Measurements from ENCODE around the gene HPCAL4. TPM values are rescaled to one million over a fixed set of nuclear protein-coding genes. Genes with fewer than 3 reads are reported as not detected.

HPCAL4 gene
- total and polyA plus RNA-seq, 2 experiments from 2014 or later, result 0.08 to 1.2 TPM

- no peak for TF ChIP-seq NANOG (IDR thresholded peaks at IDR 0.05; ENCODE audit: borderline replicate concordance)
- TF ChIP-seq REST (IDR thresholded peaks at IDR 0.05; ENCODE audit: unreplicated experiment), result no peak
Measured at GRCh38 chr1:39659538-39659937, 31.7 kb downstream of the HPCAL4 start (continued).

GRCh38 chr1:39659110-39659509 is 32.1 kb downstream of the HPCAL4 start:
- no peaks in the 10 kb centered on the region for H3K36me3 Mint-ChIP-seq (ENCODE audit: low read depth)
- ATAC-seq, result no peak
- Histone ChIP-seq H3K4me2 (no peak overlapping the region), H4K20me1 (replicated peaks; ENCODE audit: insufficient read depth) (no peaks in the 10 kb centered on the region), H2AFZ (no peak overlapping the region), H3K4me3 (no peak overlapping the region), H3K27me3 (ENCODE audit: insufficient read depth) (peaks cover 68% of the 10 kb centered on the region), H3K27ac (ENCODE audit: low read depth) (no peak overlapping the region), H3F3A (replicated peaks; ENCODE audit: low read depth) (no peaks in the 10 kb centered on the region), H3K36me3 (ENCODE audit: insufficient read depth) (no peaks in the 10 kb centered on the region), H3K79me2 (replicated peaks; ENCODE audit: insufficient read depth) (no peaks in the 10 kb centered on the region), H3K9me2 (ENCODE audit: insufficient read depth) (no peaks in the 10 kb centered on the region), H3K4me1 (ENCODE audit: insufficient read depth) (0 out of 2 replicates have a peak, but pooled peaks cover 2% of the 10 kb centered on the region)
- DNase-seq (ENCODE audit: low spot score), result no peak
- H3K9me3 Mint-ChIP-seq, result no peaks in the 10 kb centered on the region
- H3K4me1 Mint-ChIP-seq, result peaks cover 7% of the 10 kb centered on the region
- H3K27me3 Mint-ChIP-seq (ENCODE audit: insufficient read depth, low read depth, poor library complexity), result peaks cover 37% of the 10 kb centered on the region
- no peak overlapping the region for H3K27ac Mint-ChIP-seq
- H3K4me3 Mint-ChIP-seq, result no peak overlapping the region
- TF ChIP-seq ZNF331 (CRISPR knock-in tag; IDR thresholded peaks at IDR 0.05; ENCODE audit: low read depth) (no peak), ZNF462 (CRISPR knock-in tag; IDR thresholded peaks at IDR 0.05) (no peak), STAT1 (IDR thresholded peaks at IDR 0.05; ENCODE audit: unreplicated experiment) (no peak), ZNF114 (CRISPR knock-in tag; IDR thresholded peaks at IDR 0.05) (no peak), NANOG (IDR thresholded peaks at IDR 0.05; ENCODE audit: borderline replicate concordance) (no peak), REST (IDR thresholded peaks at IDR 0.05; ENCODE audit: unreplicated experiment) (no peak), CREB1 (CRISPR knock-in tag; IDR thresholded peaks at IDR 0.05; ENCODE audit: low read depth) (no peak), ETS1 (IDR thresholded peaks at IDR 0.05) (no peak)

Data from GM23338 (cell line).